COLO829 (cell line): ENCODE results near the gene RPUSD4.
"Not testable (repeated sequence)": the region's sequence is repeated elsewhere in the genome, so short reads cannot be mapped to it uniquely, and the experiment has no call there.

Experiments
- DNase-seq: peaks from one replicate; pipeline ENCODE4 v3.0.0; 2012; ENCODE audit warnings: low spot score

Gene RPUSD4

GRCh38 chr11:126211236-126212088 lies at the start of gene RPUSD4, which contains the start of gene FAM118B:
TSS of gene RPUSD4 (minus strand) at chr11:126211650. CDS start at chr11:126211638, 12 bp downstream.
TSS of gene FAM118B (plus strand) at chr11:126211782. CDS start at chr11:126235002, 23,220 bp downstream.
- peak; percentile 99 for DNase-seq

- DNase-seq = peak; percentile 27
Observed at GRCh38 chr11:126257764-126258163, 46.3 kb upstream of the RPUSD4 start.

GRCh38 chr11:126257144-126257543 lies 45.7 kb upstream of the RPUSD4 start:
- DNase-seq = no peak

- DNase-seq = no peak
Observed at GRCh38 chr11:126256216-126256615, 44.8 kb upstream of the RPUSD4 start.

DNA sequence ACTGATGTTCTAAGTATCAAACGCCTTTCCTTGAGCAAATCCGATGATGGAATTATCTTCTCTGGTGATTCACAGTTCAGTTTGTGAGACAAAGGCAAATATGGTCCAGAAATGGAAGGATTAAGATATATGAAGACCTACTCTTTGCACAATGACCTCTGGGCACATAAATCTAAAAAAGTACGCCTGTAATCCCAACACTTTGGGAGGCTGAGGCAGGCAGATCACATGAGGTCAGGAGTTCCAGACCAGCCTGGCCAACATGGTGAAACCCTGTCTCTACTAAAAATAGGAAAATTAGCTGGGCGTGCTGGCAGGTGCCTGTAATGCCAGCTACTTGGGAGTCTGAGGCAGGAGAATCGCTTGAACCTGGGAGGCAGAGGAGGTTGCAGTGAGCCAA lies 44.1 kb upstream of the RPUSD4 start:
- not testable (repeated sequence) for DNase-seq

- DNase-seq = no peak
Observed at GRCh38 chr11:126254819-126255218, 43.4 kb upstream of the RPUSD4 start.

- no peak for DNase-seq
Observed at GRCh38 chr11:126253265-126253664, 41.8 kb upstream of the RPUSD4 start.

GRCh38 chr11:126246636-126247035 lies 35.2 kb upstream of the RPUSD4 start:
- peak; percentile 75 for DNase-seq

- DNase-seq = no peak
Observed at GRCh38 chr11:126233391-126233790, 21.9 kb upstream of the RPUSD4 start.

- no peak for DNase-seq
Observed at GRCh38 chr11:126232683-126233082, 21.2 kb upstream of the RPUSD4 start.

- peak; percentile 40 for DNase-seq
Observed at GRCh38 chr11:126231725-126232459, 20.4 kb upstream of the RPUSD4 start.

GRCh38 chr11:126229858-126230540 lies 18.5 kb upstream of the RPUSD4 start:
- DNase-seq = no peak

DNA sequence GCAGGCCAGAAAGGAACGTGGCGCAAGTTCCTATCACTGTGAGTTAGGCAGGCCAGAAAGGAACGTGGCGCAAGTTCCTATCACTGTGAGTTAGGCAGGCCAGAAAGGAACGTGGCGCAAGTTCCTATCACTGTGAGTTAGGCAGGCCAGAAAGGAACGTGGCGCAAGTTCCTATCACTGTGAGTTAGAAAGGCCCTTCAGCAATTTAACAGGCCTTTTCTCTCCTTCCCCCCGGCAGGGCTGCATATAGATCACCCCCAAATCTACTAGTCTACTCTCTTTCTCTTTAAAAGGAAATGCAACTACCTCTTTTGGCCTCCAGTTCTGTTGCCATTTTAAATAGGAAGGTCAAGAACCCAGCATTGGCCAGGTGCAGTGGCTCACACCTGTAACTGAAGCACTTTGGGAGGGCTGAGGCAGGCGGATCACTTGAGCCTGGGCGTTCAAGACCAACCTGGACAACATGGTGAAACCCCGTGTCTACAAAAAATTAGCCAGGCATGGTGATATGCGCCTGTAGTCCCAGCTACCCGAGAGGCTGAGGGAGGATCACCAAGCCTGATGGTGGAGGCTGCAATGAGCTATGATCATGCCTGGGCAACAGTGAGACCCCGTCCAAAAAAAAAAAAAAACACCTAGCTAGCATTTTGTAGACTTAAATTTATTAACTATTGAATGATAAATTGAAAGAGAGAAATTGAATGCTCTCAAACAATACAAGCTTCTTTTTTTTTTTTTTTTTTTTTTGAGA lies 15.1 kb upstream of the RPUSD4 start:
- no peak for DNase-seq

- no peak for DNase-seq
Observed at GRCh38 chr11:126225295-126225665, 13.8 kb upstream of the RPUSD4 start.

- DNase-seq = no peak
Observed at GRCh38 chr11:126224647-126225294, 13.3 kb upstream of the RPUSD4 start.

DNA sequence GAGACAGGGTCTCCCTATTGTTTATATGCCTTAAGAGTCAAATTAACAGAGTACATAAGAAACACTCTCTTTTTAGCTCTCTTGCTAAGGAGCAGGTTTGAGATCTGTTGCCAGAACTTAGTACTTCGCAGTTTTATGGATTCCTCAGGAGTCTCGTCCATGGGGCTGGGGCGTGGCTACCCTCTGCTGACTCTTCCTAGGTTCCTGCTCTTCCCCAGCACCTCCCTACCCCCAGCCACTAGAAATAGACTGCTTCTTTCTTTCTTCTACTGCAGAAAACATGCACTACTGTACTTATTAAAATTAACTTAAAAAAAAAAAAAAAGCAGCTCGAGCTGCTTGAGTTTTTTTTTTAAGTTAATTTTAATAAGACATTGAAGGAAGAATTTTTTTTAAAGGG lies 8.1 kb upstream of the RPUSD4 start:
- no peak for DNase-seq

- DNase-seq = no peak
Observed at GRCh38 chr11:126217491-126217890, 6.0 kb upstream of the RPUSD4 start.

- no peak for DNase-seq
Observed at GRCh38 chr11:126216526-126217305, 5.3 kb upstream of the RPUSD4 start.

DNA sequence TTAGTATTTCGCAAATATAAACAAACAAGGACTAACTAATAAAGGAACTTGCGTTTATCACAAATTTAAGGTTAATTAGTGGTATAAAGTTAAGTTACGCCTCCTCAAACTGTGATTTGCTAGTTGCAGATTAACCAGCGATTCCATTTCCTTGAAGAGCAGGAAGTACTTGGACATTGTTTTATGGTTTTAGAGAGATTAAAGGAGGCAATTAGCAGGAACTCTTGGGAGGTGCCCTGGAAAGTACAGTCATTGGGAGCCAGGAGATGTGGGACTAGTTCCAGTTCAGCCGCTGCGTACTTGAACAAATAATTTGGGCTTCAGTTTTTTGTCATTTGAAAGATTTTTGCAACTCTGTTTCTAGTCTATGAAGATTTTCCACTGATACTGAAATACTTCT lies 3.4 kb upstream of the RPUSD4 start:
- DNase-seq = no peak

- DNase-seq = no peak
Observed at GRCh38 chr11:126214441-126214840, 3.0 kb upstream of the RPUSD4 start.
